NCI-H146 treated with DMSO at 0.1 percent for 48 hours (cell line): Measurements from ENCODE around the gene EIF5A2.
"Not testable (repeated sequence)": the region's sequence is repeated elsewhere in the genome, so short reads cannot be mapped to it uniquely, and the experiment has no call there.

Experiments used
- DNase-seq: peaks from one replicate; lab custom pipeline; 2025; ENCODE audit not compliant: unreplicated experiment; lab: John Stamatoyannopoulos, UW

Gene EIF5A2

GRCh38 chr3:170908235-170909116 lies at the start of gene EIF5A2:
Gene EIF5A2 (minus strand): TSS chr3:170908637. CDS start chr3:170907806, 831 bp downstream.
- peak; percentile 51 for DNase-seq

GRCh38 chr3:170956647-170957046 lies 48.2 kb upstream of the EIF5A2 start:
- no peak for DNase-seq

DNA sequence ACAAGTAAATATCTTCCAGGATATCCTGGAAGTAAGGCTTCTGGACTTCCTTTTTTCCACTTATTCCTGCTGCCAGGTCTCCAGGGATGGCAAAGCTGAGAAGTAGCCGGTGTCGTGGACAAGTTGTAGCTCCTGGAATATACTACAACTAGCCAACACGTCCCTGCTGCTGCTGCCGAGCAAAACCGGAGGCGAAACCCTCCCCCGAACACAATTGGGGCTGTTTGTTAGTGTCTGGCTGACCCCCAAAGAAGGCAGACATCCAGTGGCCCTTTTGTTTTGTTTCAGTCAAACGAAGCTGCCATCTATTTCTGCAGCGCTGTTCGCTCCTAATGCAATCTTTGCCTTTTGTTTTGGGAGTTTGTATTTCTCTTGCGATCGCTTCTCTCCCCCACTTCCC lies 45.3 kb upstream of the EIF5A2 start:
- DNase-seq = no peak

DNA sequence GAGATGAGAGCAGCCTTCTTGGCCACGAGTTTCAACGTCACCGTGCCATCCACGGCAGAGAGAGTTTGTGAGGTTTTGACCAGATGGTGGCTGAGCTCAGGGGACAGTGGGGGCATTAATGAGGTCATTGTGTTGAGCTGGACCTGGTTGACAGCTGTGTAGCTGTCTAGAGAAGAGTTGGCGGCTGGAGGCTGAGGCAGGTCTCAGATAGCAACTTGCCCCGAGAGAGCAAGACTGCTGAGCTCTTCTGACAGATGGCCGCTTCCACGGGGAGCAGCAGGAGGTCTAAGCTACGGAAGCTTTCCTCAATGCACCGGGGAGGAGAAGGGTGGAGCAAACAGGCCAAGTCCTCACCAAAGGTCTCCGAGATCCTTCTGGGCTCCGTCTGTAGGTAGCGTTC lies 44.8 kb upstream of the EIF5A2 start:
- DNase-seq = no peak

GRCh38 chr3:170949211-170949610 lies 40.8 kb upstream of the EIF5A2 start:
- DNase-seq = no peak

DNA sequence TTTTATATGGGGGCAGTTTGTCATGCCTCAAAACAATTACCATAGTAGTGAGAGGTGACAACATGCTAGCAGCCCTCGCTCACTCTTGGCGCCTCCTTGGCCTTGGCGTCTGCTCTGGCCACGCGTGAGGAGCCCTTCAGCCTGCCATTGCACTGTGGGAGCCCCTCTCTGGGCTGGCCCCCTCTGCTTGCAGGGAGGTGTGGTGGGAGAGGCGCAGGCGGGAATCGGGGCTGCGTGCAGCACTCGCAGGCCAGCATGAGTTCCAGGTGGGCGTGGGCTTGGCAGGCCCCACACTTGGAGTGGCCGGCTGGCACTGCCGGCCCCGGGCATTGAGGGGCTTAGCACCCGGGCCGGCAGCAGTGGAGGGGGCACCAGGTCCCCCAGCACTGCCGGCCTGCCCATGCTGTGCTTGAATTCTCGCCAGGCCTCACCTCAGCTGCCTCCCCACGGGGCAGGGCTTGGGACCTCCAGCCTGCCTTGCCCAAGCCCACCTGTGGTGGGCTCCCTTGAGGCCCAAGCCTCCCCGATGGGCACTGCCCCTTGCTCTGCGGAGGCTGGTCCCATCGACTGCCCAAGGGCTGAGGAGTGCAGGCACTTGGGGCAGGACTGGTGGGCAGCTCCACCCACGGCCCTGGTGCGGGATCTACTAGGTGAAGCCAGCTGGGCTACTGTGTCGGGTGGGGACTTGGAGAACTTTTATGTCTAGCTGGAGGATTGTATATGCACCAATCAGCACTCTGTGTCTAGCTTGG lies 38.8 kb upstream of the EIF5A2 start:
- DNase-seq = no peak

- no peak for DNase-seq
These were observed 33.6 kb upstream of the EIF5A2 start for GRCh38 chr3:170942011-170942410.

DNA sequence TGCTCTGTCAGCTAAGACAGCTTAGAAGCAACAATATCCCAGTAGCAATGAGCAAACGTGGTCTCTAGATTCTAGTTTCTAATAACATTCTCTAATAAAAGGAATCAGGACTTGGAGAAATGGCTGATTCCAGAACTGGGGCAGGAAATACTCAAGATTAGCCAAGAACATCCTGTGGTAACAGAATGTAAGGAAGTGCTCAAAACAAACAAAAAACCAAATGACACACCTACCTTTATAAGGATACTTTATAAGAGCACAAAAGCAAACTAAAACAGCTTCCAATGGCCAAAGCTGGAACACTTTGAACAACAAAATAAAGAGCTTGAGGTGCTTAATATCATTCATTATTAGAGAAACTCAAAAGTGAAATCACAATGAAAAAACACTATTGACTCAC lies 33.1 kb upstream of the EIF5A2 start:
- DNase-seq = no peak

GRCh38 chr3:170933039-170933438 lies 24.6 kb upstream of the EIF5A2 start:
- not testable (repeated sequence) for DNase-seq

- not testable (repeated sequence) for DNase-seq
These were observed 15.1 kb upstream of the EIF5A2 start for GRCh38 chr3:170923553-170923952.

DNA sequence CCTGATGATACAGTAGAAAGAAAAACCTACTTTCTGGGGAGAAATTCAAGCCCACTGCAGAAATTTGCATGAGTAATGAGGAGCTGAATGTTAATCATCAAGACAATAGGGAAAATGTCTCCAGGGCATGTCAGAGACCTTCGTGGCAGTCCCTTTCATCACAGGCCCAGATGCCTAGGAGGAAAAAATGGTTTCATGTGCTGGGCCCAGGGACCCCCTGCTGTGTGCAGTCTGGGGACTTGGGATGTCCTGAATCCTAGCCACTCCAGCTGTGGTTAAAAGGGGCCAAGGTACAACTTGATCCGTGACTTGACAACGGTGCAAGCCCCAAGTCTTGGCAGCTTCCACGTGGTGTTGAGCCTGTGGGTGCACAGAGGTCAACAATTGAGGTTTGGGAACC lies 10.3 kb upstream of the EIF5A2 start:
- no peak for DNase-seq

GRCh38 chr3:170914690-170915089 lies 6.3 kb upstream of the EIF5A2 start:
- DNase-seq = no peak

DNA sequence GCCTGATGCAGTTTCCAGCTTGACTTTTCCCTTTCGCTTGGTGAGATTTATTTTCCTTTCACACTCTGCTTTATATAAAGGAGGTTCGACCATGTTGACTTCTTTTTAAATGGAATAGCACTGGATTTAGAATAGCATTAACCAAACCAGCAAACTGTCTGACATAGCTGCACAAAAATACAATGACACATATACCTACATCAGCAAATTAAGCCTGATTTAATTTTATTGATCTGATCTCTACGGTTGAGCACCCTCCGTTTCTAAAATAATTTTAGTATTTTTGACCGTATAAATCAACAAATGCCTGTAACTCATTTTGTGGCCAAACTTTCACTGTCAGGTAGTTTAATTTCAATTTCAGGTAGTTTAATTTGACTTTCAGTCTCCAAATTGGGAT lies 5.8 kb upstream of the EIF5A2 start:
- DNase-seq = no peak

DNA sequence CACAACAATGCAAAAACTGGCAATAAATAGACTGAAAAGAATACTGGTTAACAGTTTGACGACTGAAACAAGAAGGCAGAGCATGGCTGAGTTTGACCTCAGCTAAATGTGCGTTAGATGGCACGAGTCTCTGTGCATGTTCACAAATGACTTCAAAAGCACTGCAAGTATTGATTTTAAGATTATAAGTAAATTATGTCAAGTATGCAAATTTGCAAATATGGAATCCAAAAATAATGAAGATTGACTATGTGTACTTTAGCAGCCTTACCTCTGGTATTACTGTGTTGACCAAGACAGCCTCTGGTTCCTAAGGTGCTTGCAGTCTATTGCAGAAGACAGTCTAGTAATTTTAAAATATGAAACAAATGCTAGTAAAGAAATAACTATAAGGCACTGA lies 2.6 kb upstream of the EIF5A2 start:
- no peak for DNase-seq

GRCh38 chr3:170910542-170910941 lies 2.1 kb upstream of the EIF5A2 start:
- no peak for DNase-seq

GRCh38 chr3:170909129-170909903 lies 879 bp upstream of the EIF5A2 start:
- no peak for DNase-seq

DNA sequence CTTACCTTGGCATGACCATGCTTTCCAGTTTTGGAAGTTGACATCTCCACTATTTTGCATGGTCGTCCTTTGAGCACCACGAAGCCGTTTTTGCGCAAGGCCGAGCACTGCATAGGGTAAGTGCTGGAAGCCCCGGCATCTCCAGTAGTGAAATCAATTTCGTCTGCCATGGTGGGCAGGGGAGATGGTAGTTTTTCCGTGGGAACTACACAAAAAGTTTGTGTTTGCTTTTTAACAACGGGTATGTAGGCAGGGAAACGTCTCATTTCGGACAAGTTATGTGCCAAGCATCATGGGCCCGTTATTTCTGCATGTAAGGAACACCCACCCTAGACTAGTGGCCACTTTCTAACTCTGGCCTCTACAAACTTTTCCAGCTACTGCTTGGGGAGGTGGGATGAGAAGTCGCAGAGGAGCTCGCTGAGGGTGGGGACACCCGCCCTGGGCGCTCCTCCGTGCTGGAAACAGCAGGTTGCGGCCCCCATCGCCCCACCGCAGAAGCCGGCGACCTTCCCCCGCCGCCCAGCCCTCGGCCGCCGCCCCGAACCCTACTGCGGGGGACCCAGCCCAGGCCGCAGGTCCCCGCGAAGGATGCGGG lies 701 bp downstream of the EIF5A2 start:
- DNase-seq = no peak

GRCh38 chr3:170905862-170906261 lies 2.6 kb downstream of the EIF5A2 start:
- DNase-seq = no peak

DNA sequence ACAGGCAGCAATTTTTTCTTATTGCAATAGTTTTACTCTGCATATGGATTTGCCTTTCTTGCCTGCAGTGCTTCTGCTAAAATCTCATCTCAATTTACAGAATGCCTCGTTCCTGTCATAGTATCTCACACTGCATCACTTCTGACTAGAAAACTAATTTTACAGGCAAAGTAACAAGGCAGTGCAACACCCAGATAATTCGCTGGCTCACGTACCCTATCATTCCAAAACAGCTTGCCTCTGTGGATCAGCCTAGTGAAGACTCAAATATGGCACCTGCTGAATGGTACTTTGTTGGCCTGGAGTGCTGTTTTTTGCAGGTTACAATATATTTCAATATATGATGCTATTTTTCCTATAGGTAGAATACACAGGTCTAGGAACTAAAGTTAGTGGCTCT lies 5.3 kb downstream of the EIF5A2 start:
- DNase-seq = no peak

DNA sequence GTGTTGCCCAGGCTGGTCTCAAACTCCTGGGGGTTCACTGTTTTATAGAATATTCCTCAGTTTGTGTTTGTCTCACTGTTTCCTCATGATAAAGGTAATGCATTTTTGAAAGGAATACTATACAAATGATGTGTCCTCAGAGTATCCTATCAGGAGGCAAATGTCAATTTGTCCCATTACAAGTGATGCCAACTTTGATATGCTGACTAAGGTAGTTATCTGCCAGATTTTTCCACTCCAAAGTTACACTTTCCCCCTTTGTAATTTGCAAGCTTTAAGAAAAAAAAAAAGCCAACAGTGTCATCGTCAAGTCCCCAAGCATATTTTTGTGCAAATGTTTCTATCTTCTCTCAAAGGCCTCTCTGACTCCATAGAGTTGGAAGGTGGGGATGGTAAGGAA lies 9.0 kb downstream of the EIF5A2 start:
- DNase-seq = no peak

- no peak for DNase-seq
These were observed 10.5 kb downstream of the EIF5A2 start for GRCh38 chr3:170897978-170898377.
